AG09319 (cell line): ENCODE results near the gene SLC6A15.

Experiments
- DNase-seq: peaks from one replicate; pipeline ENCODE4 v3.0.0-alpha.2; 2010; ENCODE audit warnings: low read depth; ENCODE audit errors: extremely low read depth
- TF ChIP-seq, protein P1 (sequence below): IDR thresholded peaks from 2 replicates; pipeline ENCODE4 v1.5.1; 2011; ENCODE audit warnings: low read depth, mild to moderate bottlenecking, inconsistent platforms, low read length, moderate library complexity

SLC6A15 gene

DNA sequence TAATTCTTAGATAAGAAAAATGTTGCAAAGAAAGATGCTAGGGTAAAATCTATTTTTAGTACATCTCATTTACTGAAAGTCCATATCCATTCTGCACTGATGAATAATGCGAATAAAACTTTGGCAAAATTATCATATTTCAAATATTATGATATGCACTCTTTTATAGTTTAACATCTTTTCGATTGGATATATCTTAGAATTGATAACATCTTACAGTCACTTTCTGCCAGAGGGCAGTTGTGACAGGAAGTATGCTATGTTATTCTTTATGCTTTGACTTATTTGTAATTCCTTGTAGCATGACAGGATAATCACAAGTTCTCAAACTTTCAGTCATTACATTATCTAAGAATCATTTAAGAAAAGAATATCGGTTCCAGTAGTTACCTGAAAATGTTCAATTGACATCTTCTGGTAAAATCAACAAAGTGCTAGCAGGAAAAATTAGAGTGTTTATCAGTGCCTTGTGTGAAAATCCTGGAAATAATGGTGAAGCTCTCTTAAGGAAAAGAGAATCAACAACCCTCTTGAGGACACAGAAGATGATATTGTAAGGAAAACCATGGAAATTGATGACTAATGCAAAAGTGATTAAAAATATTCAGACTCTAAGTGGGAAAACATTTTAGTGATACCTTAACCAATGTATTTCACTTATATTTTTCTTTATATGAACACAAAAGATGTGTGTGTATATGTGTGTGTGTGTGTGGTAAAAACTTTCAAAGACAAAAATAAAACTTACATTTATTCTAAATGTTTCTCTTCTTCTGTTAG is 95.5 kb downstream of the SLC6A15 start:
- TF ChIP-seq, protein P1, sequence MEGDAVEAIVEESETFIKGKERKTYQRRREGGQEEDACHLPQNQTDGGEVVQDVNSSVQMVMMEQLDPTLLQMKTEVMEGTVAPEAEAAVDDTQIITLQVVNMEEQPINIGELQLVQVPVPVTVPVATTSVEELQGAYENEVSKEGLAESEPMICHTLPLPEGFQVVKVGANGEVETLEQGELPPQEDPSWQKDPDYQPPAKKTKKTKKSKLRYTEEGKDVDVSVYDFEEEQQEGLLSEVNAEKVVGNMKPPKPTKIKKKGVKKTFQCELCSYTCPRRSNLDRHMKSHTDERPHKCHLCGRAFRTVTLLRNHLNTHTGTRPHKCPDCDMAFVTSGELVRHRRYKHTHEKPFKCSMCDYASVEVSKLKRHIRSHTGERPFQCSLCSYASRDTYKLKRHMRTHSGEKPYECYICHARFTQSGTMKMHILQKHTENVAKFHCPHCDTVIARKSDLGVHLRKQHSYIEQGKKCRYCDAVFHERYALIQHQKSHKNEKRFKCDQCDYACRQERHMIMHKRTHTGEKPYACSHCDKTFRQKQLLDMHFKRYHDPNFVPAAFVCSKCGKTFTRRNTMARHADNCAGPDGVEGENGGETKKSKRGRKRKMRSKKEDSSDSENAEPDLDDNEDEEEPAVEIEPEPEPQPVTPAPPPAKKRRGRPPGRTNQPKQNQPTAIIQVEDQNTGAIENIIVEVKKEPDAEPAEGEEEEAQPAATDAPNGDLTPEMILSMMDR, result no peak
- DNase-seq, result no peak

DNA sequence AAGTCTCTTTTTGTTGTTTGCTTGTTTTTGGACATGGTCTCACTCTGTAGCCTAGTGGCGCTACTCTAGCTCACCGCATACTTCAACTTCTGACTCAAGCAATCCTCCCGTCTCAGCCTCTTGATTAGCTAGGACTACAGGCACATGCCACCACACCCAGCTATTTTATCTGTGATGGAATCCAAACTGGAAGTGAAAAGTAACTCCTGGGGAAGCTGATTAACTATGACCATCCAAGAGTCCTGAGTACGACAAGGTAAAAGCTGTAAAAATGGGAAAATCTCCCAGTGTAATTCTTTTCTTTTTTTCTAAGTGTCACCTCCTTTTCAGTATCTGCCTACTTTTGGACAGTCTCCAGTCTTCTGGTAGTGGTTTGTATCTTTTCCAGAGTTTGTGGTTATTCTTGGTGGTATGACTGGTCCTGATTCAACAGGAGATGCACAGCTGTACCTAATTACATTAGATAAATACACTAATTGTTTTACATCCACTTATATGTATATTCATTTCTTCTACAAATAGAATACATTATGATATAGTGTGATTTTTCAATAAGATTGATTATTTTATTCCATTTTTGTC is 97.8 kb downstream of the SLC6A15 start:
- TF ChIP-seq, protein P1, result no peak
- peak; percentile 27 for DNase-seq

GRCh38 chr12:84813780-84814663 is 98.6 kb downstream of the SLC6A15 start:
- no peak for DNase-seq
- TF ChIP-seq, protein P1, result no peak

- no peak for DNase-seq
These were observed 101.3 kb downstream of the SLC6A15 start for GRCh38 chr12:84811291-84811690.

DNA sequence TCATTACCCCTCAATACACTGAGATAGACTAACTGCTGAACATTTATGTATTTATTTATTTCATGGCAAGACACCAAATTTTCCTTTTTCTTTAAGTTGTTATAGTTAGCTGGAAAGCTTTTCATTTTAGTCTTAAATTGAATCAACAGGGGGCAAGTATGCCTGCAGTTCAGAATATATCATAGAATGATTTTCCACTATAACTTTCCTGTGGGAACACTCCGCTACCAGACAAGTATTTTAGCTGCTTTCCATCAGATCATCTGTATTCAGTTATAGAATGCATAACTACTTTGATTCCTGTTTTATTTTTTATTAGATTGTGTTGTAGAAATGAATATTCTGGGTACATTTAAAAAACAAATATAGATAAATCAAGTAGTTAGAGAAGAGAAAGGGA is 102.0 kb downstream of the SLC6A15 start:
- TF ChIP-seq, protein P1, result no peak
- DNase-seq, result no peak

More at GRCh38 chr12:84811291-84811690, 101.3 kb downstream of the SLC6A15 start:
- TF ChIP-seq, protein P1, result no peak
